Body of pancreas (tissue), 4 donors: ENCODE results near the gene SLC38A10. TPM values are rescaled to one million over a fixed set of nuclear protein-coding genes. Genes with fewer than 3 reads are reported as not detected.

ENCODE experiments used
- ATAC-seq: fragments of 150-250 bp; one replicate; pipeline ENCODE4 v1.9.1; 2016
- DNase-seq, 4 donors: peaks; one replicate each; pipeline ENCODE4 v3.0.0-alpha.2; 2019
- H3K27ac ChIP-seq, 4 donors: fragments of 200-600 bp; sonication (generic); 1 replicate in 3 of 4; 2 replicates in 1 of 4; pipeline versions ENCODE4 v1.5.1 to v1.6.1; 2016 to 2019; ENCODE audit warnings: mild to moderate bottlenecking in 1 of 4, mixed read lengths in 1 of 4, moderate library complexity in 1 of 4
- H3K27me3 ChIP-seq, 2 donors: fragments of 200-600 bp; sonication (generic); one replicate each; pipeline ENCODE4 v1.6.0; 2016; ENCODE audit warnings: mild to moderate bottlenecking in 1 of 2
- H3K36me3 ChIP-seq, 2 donors: fragments of 200-600 bp; sonication (generic); replicated peaks in 1 of 2; 2 replicates each; pipeline ENCODE4 v1.5.1; 2016; ENCODE audit warnings: low read depth in 2 of 2; ENCODE audit not compliant: insufficient read depth in 1 of 2
- H3K4me1 ChIP-seq: fragments of 200-600 bp; sonication (generic); one replicate; pipeline ENCODE4 v1.6.0; 2016
- H3K4me3 ChIP-seq, 2 donors: fragments of 200-600 bp; sonication (generic); 1 replicate in 1 of 2; 2 replicates in 1 of 2; pipeline ENCODE4 v1.5.1; 2016 to 2019
- H3K9me3 ChIP-seq, 3 donors: fragments of 200-600 bp; sonication (generic); 1 replicate in 2 of 3; 2 replicates in 1 of 3; pipeline ENCODE4 v1.5.1; 2016
- CTCF ChIP-seq, 7 experiments: fragments of 450-650 bp in 4 of 7; fragments of 200-600 bp in 3 of 7; sonication (generic) in 3 of 7; IDR thresholded peaks; one replicate each; pipeline ENCODE4 v1.5.1; 2016 to 2019; ENCODE audit warnings: antibody characterized with exemption in 7 of 7
- POLR2A ChIP-seq, 3 donors: fragments of 450-650 bp; IDR thresholded peaks; one replicate each; pipeline ENCODE4 v1.6.1; 2016; ENCODE audit warnings: antibody characterized with exemption in 3 of 3, mild to moderate bottlenecking in 2 of 3
- WGBS, 2 donors: methylation state at CpG; one replicate each; pipeline ENCODE4 v1.1.5; 2017; 5-methylcytosine and 5-hydroxymethylcytosine counted together
- intact Hi-C: fragments of 100-400 bp; cut with DNase I; formaldehyde crosslinking; loops from one replicate; pipeline ENCODE4 v1.15.1; 2023
- total RNA-seq, 2 donors: library from RNA; depleted of rRNA; stranded (reverse); fragments of >200 nt; gene quantifications; one replicate each; pipeline ENCODE4 v1.1.0, GENCODE V29; 2016

SLC38A10 gene
- total RNA-seq, 2 donors from 2014 or later = 102 to 203 TPM

GRCh38 chr17:81231121-81231645 lies 63.9 kb downstream of the SLC38A10 start:
- no peak for ATAC-seq
- intact Hi-C loops = loop anchor here (10.0 kb wide), 1 partner anchor 86 kb away; no protein-coding TSS in a partner anchor
- H3K36me3 ChIP-seq = peaks cover 4 to 10% of the 10 kb centered on the region in 2 donors

GRCh38 chr17:81230043-81230820 lies 64.9 kb downstream of the SLC38A10 start:
- Histone ChIP-seq H3K27me3 (no peaks in the 10 kb centered on the region), H3K4me1 (no peaks in the 10 kb centered on the region), H3K9me3 (no peaks in the 10 kb centered on the region), H3K27ac (no peak overlapping the region), H3K4me3 (no peak overlapping the region), H3K36me3 (peaks cover 4 to 10% of the 10 kb centered on the region in 2 donors)
- intact Hi-C loops = loop anchor here (10.0 kb wide), 1 partner anchor 85 kb away; no protein-coding TSS in a partner anchor
- no peak for TF ChIP-seq POLR2A (IDR thresholded peaks at IDR 0.05)
- TF ChIP-seq CTCF (IDR thresholded peaks at IDR 0.05) = peak in 4 of 7 experiments; percentile 10 to 20 (median 20)
- 85 to 88% methylated on average over 23 to 24 of the region's 26 CpGs for WGBS, 2 donors
- no peak for ATAC-seq
- DNase-seq = no peak

More at GRCh38 chr17:81231121-81231645, 63.9 kb downstream of the SLC38A10 start:
- Histone ChIP-seq H3K27ac (no peak overlapping the region), H3K4me1 (no peaks in the 10 kb centered on the region), H3K9me3 (no peaks in the 10 kb centered on the region), H3K4me3 (no peak overlapping the region), H3K27me3 (no peaks in the 10 kb centered on the region)
- WGBS, 2 donors = 88 to 89% methylated on average over 11 to 26 of the region's 31 CpGs
- TF ChIP-seq POLR2A (IDR thresholded peaks at IDR 0.05) = no peak
- no peak for TF ChIP-seq CTCF (IDR thresholded peaks at IDR 0.05)
- no peak for DNase-seq

GRCh38 chr17:81229666-81229920 lies 65.5 kb downstream of the SLC38A10 start:
- Histone ChIP-seq H3K4me1 (no peaks in the 10 kb centered on the region), H3K27ac (no peak overlapping the region), H3K36me3 (peaks cover 4 to 10% of the 10 kb centered on the region in 2 donors), H3K9me3 (no peaks in the 10 kb centered on the region), H3K27me3 (no peaks in the 10 kb centered on the region), H3K4me3 (no peak overlapping the region)
- 91 to 94% methylated on average over 10 to 14 of the region's 14 CpGs for WGBS, 2 donors
- TF ChIP-seq POLR2A (IDR thresholded peaks at IDR 0.05) (no peak), CTCF (IDR thresholded peaks at IDR 0.05) (no peak)
- ATAC-seq = no peak
- intact Hi-C loops = no loop called here
- DNase-seq = no peak

GRCh38 chr17:81228834-81229665 lies 66.1 kb downstream of the SLC38A10 start:
- Histone ChIP-seq H3K9me3 (no peaks in the 10 kb centered on the region), H3K27me3 (no peaks in the 10 kb centered on the region), H3K4me3 (no peak overlapping the region), H3K4me1 (peaks cover under 1% of the 10 kb centered on the region), H3K36me3 (peaks cover 4 to 10% of the 10 kb centered on the region in 2 donors), H3K27ac (no peak overlapping the region)
- intact Hi-C loops = no loop called here
- ATAC-seq (no peak), DNase-seq (no peak)
- no peak for TF ChIP-seq CTCF (IDR thresholded peaks at IDR 0.05)
- no peak for TF ChIP-seq POLR2A (IDR thresholded peaks at IDR 0.05)
- WGBS, 2 donors = 79 to 95% methylated on average over 9 to 31 of the region's 32 CpGs
